Activated CD4-positive, alpha-beta T cell treated with anti-CD3 and anti-CD28 coated beads for 1 hour (primary cell): Measurements from ENCODE around the gene HK2.
"Not testable (repeated sequence)": the region's sequence is repeated elsewhere in the genome, so short reads cannot be mapped to it uniquely, and the experiment has no call there.

ENCODE experiments used
- DNase-seq: peaks from one replicate; pipeline ENCODE4 v3.0.0-alpha.2; 2020

The HK2 gene

GRCh38 chr2:74906395-74906794 is 72.5 kb downstream of the HK2 start:
- no peak for DNase-seq

- DNase-seq, result not testable (repeated sequence)
These were observed 73.6 kb downstream of the HK2 start for GRCh38 chr2:74907560-74907959.

- no peak for DNase-seq
These were observed 75.0 kb downstream of the HK2 start for GRCh38 chr2:74908748-74909444.

- DNase-seq, result no peak
These were observed 76.3 kb downstream of the HK2 start for GRCh38 chr2:74910245-74910644.

GRCh38 chr2:74911061-74911460 is 77.1 kb downstream of the HK2 start:
- DNase-seq, result no peak

- DNase-seq, result no peak
These were observed 81.8 kb downstream of the HK2 start for GRCh38 chr2:74915743-74916142.

GRCh38 chr2:74916394-74916793 is 82.5 kb downstream of the HK2 start:
- DNase-seq, result no peak

GRCh38 chr2:74917702-74918619 is 84.0 kb downstream of the HK2 start:
- no peak for DNase-seq

GRCh38 chr2:74919827-74920226 is 85.9 kb downstream of the HK2 start:
- DNase-seq, result peak; percentile 60

GRCh38 chr2:74921236-74921736 is 87.4 kb downstream of the HK2 start:
- no peak for DNase-seq

- DNase-seq, result no peak
These were observed 88.8 kb downstream of the HK2 start for GRCh38 chr2:74922592-74923227.

GRCh38 chr2:74924463-74925265 is 90.7 kb downstream of the HK2 start:
- no peak for DNase-seq

- no peak for DNase-seq
These were observed 91.4 kb downstream of the HK2 start for GRCh38 chr2:74925361-74925786.

- DNase-seq, result no peak
These were observed 93.7 kb downstream of the HK2 start for GRCh38 chr2:74927621-74928020.

GRCh38 chr2:74930811-74931486 is 97.0 kb downstream of the HK2 start:
- DNase-seq, result no peak

GRCh38 chr2:74931940-74932339 is 98.0 kb downstream of the HK2 start:
- DNase-seq, result no peak

- no peak for DNase-seq
These were observed 102.1 kb downstream of the HK2 start for GRCh38 chr2:74935975-74936391.

- DNase-seq, result no peak
These were observed 103.4 kb downstream of the HK2 start for GRCh38 chr2:74937221-74937880.

- DNase-seq, result no peak
These were observed 104.3 kb downstream of the HK2 start for GRCh38 chr2:74938264-74938663.

GRCh38 chr2:74939919-74940812 is 106.2 kb downstream of the HK2 start:
- DNase-seq, result no peak
